H1 (cell line): Measurements from ENCODE around the gene ATP5F1C. TPM values are rescaled to one million over a fixed set of nuclear protein-coding genes. Genes with fewer than 3 reads are reported as not detected.

ENCODE experiments used
- ZNF274 ChIP-seq: IDR thresholded peaks from 2 replicates; pipeline ENCODE4 v1.7.0; 2012; ENCODE audit warnings: low read length, borderline replicate concordance; ENCODE audit errors: extremely low read depth
- polyA plus RNA-seq, 7 experiments: library from polyadenylated mRNA; depleted of rRNA in 3 of 7; stranded (reverse) in 5 of 7; unstranded in 2 of 7; fragments of >200 nt in 5 of 7; fragments of 200-250 nt in 2 of 7; gene quantifications; 1 replicate in 5 of 7; 2 replicates in 1 of 7; 4 replicates in 1 of 7; pipeline versions ENCODE4 v1.2.1 to v1.2.3, GENCODE V29; 2011 to 2013; ENCODE audit warnings: missing spikeins in 2 of 7, mixed read lengths in 2 of 7
- total RNA-seq: library from RNA; stranded (reverse); fragmentation: NEBNext Ultra II Directional; extraction: Animal tissue kit (Norgen Biotek cat#: 25700); gene quantifications from 2 replicates; pipeline ENCODE4 v1.2.1, GENCODE V29; 2021

ATP5F1C gene
- total and polyA plus RNA-seq, 2 of the 8 experiments (the other 6 are each of a cell fraction or from before 2014, with no cell fraction given), result 221 to 265 TPM

DNA sequence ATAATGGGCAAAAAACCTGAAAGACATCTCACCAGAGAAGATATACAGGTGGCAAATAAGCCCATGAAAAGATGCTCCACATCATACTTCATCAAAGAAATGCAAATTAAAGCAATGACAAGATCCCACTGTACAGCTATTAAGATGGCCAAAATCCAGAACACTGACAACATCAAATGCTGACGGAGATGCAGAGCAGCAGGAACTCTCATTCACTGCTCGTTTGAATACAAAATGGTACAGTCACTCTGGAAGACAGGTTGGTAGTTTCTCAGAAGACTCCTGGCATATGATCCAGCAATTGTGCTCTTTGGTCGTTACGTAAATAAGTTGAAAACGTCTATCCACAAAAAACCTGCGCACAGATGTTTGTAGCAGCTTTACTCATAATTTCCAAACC, 35.7 kb upstream of the ATP5F1C start (continued):
- no peak for TF ChIP-seq ZNF274
